Measurements from ENCODE around the gene SEMA3F.
A peak's percentile ranks its signal among the peaks of the same experiment; 100 is the strongest.

Gene SEMA3F

DNA sequence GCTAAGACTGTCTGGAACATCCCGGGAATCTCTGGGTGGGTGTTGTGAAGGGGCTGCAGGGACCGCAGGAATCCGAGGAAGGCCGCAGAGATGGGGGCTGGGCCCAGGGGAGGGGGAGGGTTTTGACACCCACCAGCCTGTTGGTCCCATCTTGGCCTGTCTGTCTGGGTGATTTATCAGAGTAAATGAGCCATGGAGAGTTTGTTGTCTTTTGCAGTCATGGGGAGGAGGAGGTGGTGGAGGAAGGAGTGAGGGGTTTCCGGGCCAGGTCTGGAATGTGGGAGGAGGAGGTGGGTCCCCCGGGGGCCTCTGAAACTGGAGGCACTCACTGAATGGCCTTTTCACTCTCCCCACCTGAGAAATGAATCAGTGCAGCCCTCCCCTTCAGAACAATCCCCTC lies 11.5 kb downstream of the SEMA3F start:
- DNase-seq (ENCODE audit: extremely low spot score): no peak
- POLR2A ChIA-PET: no interaction called here
- CTCF ChIA-PET: no interaction called here
- peak; percentile 80 for TF ChIP-seq PKNOX1 (IDR thresholded peaks at IDR 0.05)
- TF ChIP-seq HDGF (IDR thresholded peaks at IDR 0.05; ENCODE audit: borderline replicate concordance): no peak
- no peak for TF ChIP-seq FOXA1 (IDR thresholded peaks at IDR 0.05)

DNA sequence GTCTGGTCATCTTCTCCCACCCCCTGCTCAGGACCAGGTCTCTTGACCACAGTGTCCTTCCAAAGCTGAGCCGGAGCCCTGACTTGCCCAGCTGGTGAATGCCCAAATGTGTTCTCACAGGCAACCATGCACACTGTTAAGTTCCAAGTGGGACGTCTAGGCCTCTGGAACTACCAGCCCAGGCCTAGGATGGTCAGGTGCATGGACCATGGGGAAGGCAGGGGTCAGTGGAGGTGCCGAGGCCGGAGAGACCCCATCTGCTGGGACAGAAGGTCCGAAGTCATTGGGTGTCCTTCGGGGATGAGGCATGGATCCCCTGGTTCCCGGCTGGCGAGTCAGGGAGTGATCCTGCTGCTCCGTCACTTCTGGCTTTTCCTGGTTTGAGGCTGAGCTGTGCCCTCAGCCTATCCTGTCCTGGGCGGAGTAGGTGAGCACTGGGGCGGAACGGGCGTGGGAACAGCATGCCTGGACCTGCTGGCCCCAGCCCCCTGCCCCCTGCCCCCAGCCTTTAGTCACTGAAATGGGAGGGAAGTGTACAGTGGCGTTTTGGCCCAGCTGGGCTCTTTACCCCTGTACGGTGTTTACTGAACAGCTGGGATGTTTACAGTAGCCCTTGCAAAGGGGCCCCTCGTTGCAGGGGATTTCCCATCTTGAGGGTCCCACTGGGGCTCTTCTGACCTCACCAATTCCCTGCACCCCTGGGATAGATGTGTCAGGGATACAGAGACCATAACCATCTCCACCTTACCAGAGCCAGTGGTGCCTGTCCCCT lies 12.1 kb downstream of the SEMA3F start:
- TF ChIP-seq TARDBP (IDR thresholded peaks at IDR 0.05) (no peak), CTBP1 (IDR thresholded peaks at IDR 0.05; ENCODE audit: borderline replicate concordance) (no peak)
- ChIA-PET POLR2A (no interaction called here), CTCF (interaction anchor here (0.9 kb wide), 1 partner anchor 27 kb away, joined by 4 read pairs; no protein-coding TSS in a partner anchor)
- DNase-seq (ENCODE audit: extremely low spot score): no peak

GRCh38 chr3:50167841-50168209 lies 12.7 kb downstream of the SEMA3F start:
- no peak for TF ChIP-seq FOXK2 (IDR thresholded peaks at IDR 0.05)
- no peak for TF ChIP-seq HDGF (IDR thresholded peaks at IDR 0.05; ENCODE audit: borderline replicate concordance)
- no peak for TF ChIP-seq ZNF384 (IDR thresholded peaks at IDR 0.05)
- no peak for TF ChIP-seq SUZ12 (IDR thresholded peaks at IDR 0.05)
- no peak for TF ChIP-seq FOXA1 (IDR thresholded peaks at IDR 0.05)
- no peak for TF ChIP-seq L3MBTL2 (conservative IDR thresholded peaks at IDR 0.05)
- TF ChIP-seq ARNT (IDR thresholded peaks at IDR 0.05): no peak
- no peak for TF ChIP-seq CTBP1 (IDR thresholded peaks at IDR 0.05; ENCODE audit: borderline replicate concordance)
- no peak for TF ChIP-seq TARDBP (IDR thresholded peaks at IDR 0.05)
- no peak for TF ChIP-seq FOXM1 (IDR thresholded peaks at IDR 0.05; ENCODE audit: borderline replicate concordance)
- TF ChIP-seq NFRKB (IDR thresholded peaks at IDR 0.05): no peak
- TF ChIP-seq BHLHE40 (IDR thresholded peaks at IDR 0.05; ENCODE audit: borderline replicate concordance): no peak
- no peak for TF ChIP-seq ELF4 (IDR thresholded peaks at IDR 0.05)
- no peak for TF ChIP-seq LEF1 (IDR thresholded peaks at IDR 0.05; ENCODE audit: borderline replicate concordance)
- no peak for TF ChIP-seq SP1 (IDR thresholded peaks at IDR 0.05)
- no peak for TF ChIP-seq PKNOX1 (IDR thresholded peaks at IDR 0.05)
- POLR2A ChIA-PET: no interaction called here
- DNase-seq (ENCODE audit: extremely low spot score): no peak
- CTCF ChIA-PET: interaction anchor here (0.9 kb wide), 1 partner anchor 27 kb away, joined by 4 read pairs; no protein-coding TSS in a partner anchor

- no peak for DNase-seq (ENCODE audit: extremely low spot score)
- ChIA-PET POLR2A (no interaction called here), CTCF (no interaction called here)
- TF ChIP-seq ZNF384 (IDR thresholded peaks at IDR 0.05): no peak
- TF ChIP-seq BHLHE40 (IDR thresholded peaks at IDR 0.05; ENCODE audit: borderline replicate concordance): no peak
- TF ChIP-seq PKNOX1 (IDR thresholded peaks at IDR 0.05): no peak
- TF ChIP-seq LEF1 (IDR thresholded peaks at IDR 0.05; ENCODE audit: borderline replicate concordance): no peak
- TF ChIP-seq TARDBP (IDR thresholded peaks at IDR 0.05): no peak
Observed at GRCh38 chr3:50168388-50168787, 13.3 kb downstream of the SEMA3F start.

- ChIA-PET CTCF (no interaction called here), POLR2A (no interaction called here)
- TF ChIP-seq SUZ12 (IDR thresholded peaks at IDR 0.05): no peak
- no peak for TF ChIP-seq PKNOX1 (IDR thresholded peaks at IDR 0.05)
- TF ChIP-seq SP1 (IDR thresholded peaks at IDR 0.05): no peak
- TF ChIP-seq L3MBTL2 (conservative IDR thresholded peaks at IDR 0.05): no peak
- no peak for DNase-seq (ENCODE audit: extremely low spot score)
Observed at GRCh38 chr3:50168791-50169190, 13.7 kb downstream of the SEMA3F start.

- TF ChIP-seq CTBP1 (IDR thresholded peaks at IDR 0.05; ENCODE audit: borderline replicate concordance) (no peak), SP1 (IDR thresholded peaks at IDR 0.05) (no peak), FOXM1 (IDR thresholded peaks at IDR 0.05; ENCODE audit: borderline replicate concordance) (no peak), FOXA1 (IDR thresholded peaks at IDR 0.05) (no peak), TARDBP (IDR thresholded peaks at IDR 0.05) (no peak), ARNT (IDR thresholded peaks at IDR 0.05) (no peak), FOXK2 (IDR thresholded peaks at IDR 0.05) (no peak), SUZ12 (IDR thresholded peaks at IDR 0.05) (no peak), HDGF (IDR thresholded peaks at IDR 0.05; ENCODE audit: borderline replicate concordance) (no peak), LEF1 (IDR thresholded peaks at IDR 0.05; ENCODE audit: borderline replicate concordance) (no peak), L3MBTL2 (conservative IDR thresholded peaks at IDR 0.05) (no peak), ELF4 (IDR thresholded peaks at IDR 0.05) (no peak), NFRKB (IDR thresholded peaks at IDR 0.05) (no peak)
- POLR2A ChIA-PET: interaction anchor here (1.1 kb wide), 1 partner anchor 47 kb away, joined by 3 read pairs; no protein-coding TSS in a partner anchor
- no peak for DNase-seq (ENCODE audit: extremely low spot score)
- CTCF ChIA-PET: no interaction called here
Observed at GRCh38 chr3:50169232-50169832, 14.2 kb downstream of the SEMA3F start.

All from HEK293T (cell line).